Cardiac muscle cell (in vitro differentiated cells and primary cell): Measurements from ENCODE around the gene CRADD. TPM values are rescaled to one million over a fixed set of nuclear protein-coding genes. Genes with fewer than 3 reads are reported as not detected.

Experiments
- DNase-seq, 2 donors: peaks; one replicate each; pipeline versions ENCODE4 v3.0.0 to v3.0.0-alpha.2; 2010 to 2017; ENCODE audit warnings: low read depth in 1 of 2, low spot score in 1 of 2
- H3K27ac ChIP-seq: fragments of 200-600 bp; sonication (generic); 2 replicates; pipeline ENCODE4 v1.5.1; 2016
- H3K27me3 ChIP-seq: fragments of 200-600 bp; sonication (generic); 2 replicates; pipeline ENCODE4 v1.6.0; 2016; ENCODE audit warnings: control low read depth
- H3K36me3 ChIP-seq: fragments of 200-600 bp; sonication (generic); 2 replicates; pipeline ENCODE4 v1.5.1; 2016; ENCODE audit warnings: control low read depth
- H3K4me1 ChIP-seq: fragments of 200-600 bp; sonication (generic); 2 replicates; pipeline ENCODE4 v1.8.1; 2017; ENCODE audit warnings: low read depth, mild to moderate bottlenecking, mixed run types
- H3K4me3 ChIP-seq: fragments of 200-600 bp; sonication (generic); 2 replicates; pipeline ENCODE4 v1.5.1; 2016; ENCODE audit warnings: mild to moderate bottlenecking
- H3K9me3 ChIP-seq: fragments of 200-600 bp; sonication (generic); 2 replicates; pipeline ENCODE4 v1.5.1; 2017; ENCODE audit warnings: low read depth, mild to moderate bottlenecking, control low read depth
- polyA plus RNA-seq: library from polyadenylated mRNA; unstranded; fragments of >200 nt; fragmentation: Nextera tagmentation; extraction: Ambion mirVana; gene quantifications from 2 replicates; pipeline ENCODE4 v1.2.1, GENCODE V29; 2016
- total RNA-seq: library from RNA; depleted of rRNA; stranded (reverse); fragments of >200 nt; gene quantifications from 2 replicates; pipeline ENCODE4 v1.2.3, GENCODE V29; 2016
- TF ChIP-seq, protein P1 (sequence below): IDR thresholded peaks from 2 replicates; pipeline ENCODE4 v1.5.1; 2012; ENCODE audit warnings: low read depth, mild to moderate bottlenecking, low read length

CRADD gene
- total and polyA plus RNA-seq, 2 experiments from 2014 or later: 13.8 to 37.9 TPM

DNA sequence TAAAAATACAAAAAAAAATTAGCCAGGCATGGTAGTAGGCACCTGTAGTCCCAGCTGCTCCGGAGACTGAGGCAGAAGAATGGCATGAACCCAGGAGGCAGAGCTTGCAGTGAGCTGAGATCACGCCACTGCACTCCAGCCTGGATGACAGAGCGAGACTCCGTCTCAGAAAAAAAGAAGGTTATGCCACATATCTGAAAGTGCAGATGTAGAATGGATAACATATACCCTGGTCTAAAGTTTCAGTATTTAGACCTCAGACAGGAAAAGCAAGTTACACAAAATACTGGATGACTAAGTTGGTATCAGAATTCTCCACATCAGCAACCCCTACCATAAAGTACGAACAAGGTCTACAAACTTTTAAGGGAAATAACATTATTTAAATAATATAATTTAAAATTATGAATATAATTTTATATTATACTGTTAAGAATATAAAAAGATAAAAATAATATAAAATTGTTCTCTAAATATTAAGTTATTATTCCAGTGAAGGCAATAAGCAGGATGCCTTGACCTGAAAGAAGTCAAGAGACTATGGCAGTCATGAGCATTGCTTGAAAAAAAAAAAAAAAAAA lies 169.9 kb downstream of the CRADD start:
- Histone ChIP-seq H3K4me3 (no peak overlapping the region), H3K9me3 (no peaks in the 10 kb centered on the region), H3K27me3 (no peaks in the 10 kb centered on the region), H3K27ac (no peak overlapping the region), H3K4me1 (no peaks in the 10 kb centered on the region), H3K36me3 (no peaks in the 10 kb centered on the region)
- DNase-seq: no peak
- TF ChIP-seq, protein P1, sequence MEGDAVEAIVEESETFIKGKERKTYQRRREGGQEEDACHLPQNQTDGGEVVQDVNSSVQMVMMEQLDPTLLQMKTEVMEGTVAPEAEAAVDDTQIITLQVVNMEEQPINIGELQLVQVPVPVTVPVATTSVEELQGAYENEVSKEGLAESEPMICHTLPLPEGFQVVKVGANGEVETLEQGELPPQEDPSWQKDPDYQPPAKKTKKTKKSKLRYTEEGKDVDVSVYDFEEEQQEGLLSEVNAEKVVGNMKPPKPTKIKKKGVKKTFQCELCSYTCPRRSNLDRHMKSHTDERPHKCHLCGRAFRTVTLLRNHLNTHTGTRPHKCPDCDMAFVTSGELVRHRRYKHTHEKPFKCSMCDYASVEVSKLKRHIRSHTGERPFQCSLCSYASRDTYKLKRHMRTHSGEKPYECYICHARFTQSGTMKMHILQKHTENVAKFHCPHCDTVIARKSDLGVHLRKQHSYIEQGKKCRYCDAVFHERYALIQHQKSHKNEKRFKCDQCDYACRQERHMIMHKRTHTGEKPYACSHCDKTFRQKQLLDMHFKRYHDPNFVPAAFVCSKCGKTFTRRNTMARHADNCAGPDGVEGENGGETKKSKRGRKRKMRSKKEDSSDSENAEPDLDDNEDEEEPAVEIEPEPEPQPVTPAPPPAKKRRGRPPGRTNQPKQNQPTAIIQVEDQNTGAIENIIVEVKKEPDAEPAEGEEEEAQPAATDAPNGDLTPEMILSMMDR: no peak

DNA sequence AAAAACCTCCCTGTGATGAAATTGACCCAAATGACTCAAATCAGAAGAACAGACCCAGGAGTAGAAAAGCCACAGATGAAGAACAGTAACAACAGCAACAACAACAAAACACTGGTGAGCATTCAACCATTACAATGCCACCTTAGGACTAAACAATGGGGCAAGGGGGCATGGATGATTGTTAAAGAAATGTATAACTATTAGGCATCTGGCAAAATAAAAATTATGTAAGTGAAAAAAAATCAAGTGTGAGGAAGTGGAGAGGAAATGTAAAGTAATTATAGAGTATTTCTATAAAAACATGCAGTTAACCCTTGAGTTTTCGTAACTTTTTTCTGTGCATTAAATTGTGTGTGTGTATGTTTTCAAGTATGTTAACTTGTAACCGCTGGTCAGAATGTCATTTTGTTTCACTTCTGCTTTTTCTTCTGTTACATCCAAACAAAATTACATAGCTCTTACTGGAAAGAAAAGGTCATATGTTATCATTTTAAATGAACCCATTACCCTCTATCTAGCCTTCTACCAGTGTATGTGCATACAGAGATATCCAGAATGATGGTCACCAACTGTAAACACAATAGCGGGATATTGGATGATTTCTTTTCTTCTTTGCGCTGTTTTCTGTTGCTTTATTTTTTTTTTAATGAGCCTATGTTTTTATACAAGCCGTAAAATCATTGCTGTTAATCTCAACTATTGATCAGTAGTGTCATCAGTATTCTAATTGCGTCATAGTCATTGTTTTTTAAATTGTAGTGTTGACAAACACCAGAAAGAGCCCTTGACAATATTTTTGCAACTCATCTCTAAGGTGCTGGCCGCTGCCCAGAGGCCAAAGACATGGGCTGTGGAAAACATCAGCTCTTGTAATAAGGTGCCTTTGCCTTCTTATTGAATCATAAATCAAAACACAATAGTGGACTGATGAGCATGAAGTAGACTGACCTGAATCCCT lies 170.6 kb downstream of the CRADD start:
- Histone ChIP-seq H3K27me3 (no peaks in the 10 kb centered on the region), H3K4me3 (no peak overlapping the region), H3K27ac (no peak overlapping the region), H3K36me3 (no peaks in the 10 kb centered on the region), H3K4me1 (no peaks in the 10 kb centered on the region), H3K9me3 (no peaks in the 10 kb centered on the region)
- no peak for DNase-seq
- TF ChIP-seq, protein P1: no peak

DNA sequence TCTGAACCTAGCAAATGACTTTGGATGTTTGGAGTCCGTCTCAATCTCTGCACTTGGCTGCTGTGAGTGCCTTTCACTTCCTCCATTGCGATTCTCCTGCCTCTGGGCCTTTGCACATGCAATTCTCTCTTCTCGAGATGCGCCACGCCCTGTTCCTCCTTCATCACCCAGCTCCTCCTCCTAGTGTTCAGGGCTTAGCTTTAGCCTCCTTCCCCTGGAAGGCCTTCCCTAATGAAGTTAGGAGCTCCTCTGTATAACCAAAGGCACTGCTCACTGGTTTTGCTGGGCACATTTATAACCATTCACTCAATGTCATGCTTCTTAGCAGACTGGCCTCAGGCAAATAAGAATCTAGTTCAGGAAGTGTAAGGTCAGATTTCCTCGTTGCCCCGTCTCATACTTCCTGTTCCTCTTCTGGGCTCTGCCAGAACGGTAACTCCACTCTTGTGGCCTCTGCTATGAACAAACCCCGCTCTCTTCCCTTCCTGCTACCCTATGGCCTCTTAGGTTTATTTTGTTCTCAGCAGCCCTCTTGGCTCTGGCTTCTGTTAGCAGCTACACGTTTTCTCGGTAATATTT lies 171.4 kb downstream of the CRADD start:
- TF ChIP-seq, protein P1: no peak
- H3K4me3 ChIP-seq: no peak overlapping the region
- DNase-seq: no peak
- H3K27me3 ChIP-seq: no peaks in the 10 kb centered on the region
- no peak overlapping the region for H3K27ac ChIP-seq
- no peaks in the 10 kb centered on the region for H3K36me3 ChIP-seq
- no peaks in the 10 kb centered on the region for H3K4me1 ChIP-seq
- no peaks in the 10 kb centered on the region for H3K9me3 ChIP-seq

DNA sequence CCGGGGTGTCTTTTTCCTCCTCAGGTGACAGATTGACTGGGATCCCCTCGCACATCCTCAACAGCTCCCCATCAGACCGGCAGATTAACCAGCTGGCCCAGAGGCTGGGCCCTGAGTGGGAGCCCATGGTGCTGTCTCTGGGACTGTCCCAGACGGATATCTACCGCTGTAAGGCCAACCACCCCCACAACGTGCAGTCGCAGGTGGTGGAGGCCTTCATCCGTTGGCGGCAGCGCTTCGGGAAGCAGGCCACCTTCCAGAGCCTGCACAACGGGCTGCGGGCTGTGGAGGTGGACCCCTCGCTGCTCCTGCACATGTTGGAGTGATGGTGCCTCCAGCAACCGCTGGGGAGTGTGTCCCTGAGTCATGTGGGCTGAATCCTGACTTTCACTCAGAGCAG lies 172.8 kb downstream of the CRADD start:
- Histone ChIP-seq H3K4me3 (no peak overlapping the region), H3K36me3 (no peaks in the 10 kb centered on the region), H3K27me3 (no peaks in the 10 kb centered on the region), H3K27ac (no peak overlapping the region), H3K4me1 (no peaks in the 10 kb centered on the region), H3K9me3 (no peaks in the 10 kb centered on the region)
- TF ChIP-seq, protein P1: no peak
- DNase-seq: no peak

DNA sequence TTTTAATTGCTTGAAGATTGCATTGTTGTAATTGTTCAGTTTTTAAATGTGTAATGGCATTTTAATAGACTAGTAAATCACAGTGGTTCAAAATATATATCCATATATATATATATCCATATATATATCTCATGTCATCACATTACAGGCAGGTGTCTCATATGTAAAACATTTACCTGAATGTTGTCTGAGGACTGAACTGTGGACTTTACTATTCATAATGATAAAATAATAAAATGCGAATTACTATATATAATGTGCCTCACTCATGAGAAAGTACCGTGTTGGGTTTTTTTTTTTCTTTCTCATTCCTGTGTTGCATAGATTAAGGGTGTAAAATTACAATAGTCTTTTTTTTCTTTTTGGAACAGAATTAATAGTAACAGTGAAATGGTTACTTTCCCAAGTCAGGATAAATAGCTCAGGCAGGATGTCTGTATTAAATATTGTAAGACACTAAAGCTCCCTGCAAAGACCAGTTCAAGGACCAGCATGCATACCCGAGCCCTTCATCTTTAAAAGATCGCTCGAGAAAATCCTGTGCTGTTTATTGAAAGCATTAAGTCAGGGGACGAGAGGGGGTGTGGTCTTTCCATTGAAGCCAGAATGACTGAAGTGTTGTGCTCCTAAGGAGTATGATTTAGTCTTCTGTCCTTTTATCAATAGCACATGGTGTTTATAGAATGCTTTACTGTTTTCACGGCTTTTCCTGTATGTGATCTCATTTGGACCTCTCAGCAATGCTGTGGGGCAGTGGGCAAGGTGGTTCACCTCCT lies 173.5 kb downstream of the CRADD start:
- no peaks in the 10 kb centered on the region for H3K36me3 ChIP-seq
- no peaks in the 10 kb centered on the region for H3K9me3 ChIP-seq
- H3K27me3 ChIP-seq: no peaks in the 10 kb centered on the region
- no peak overlapping the region for H3K4me3 ChIP-seq
- no peak for DNase-seq
- H3K4me1 ChIP-seq: peaks cover 5% of the 10 kb centered on the region
- TF ChIP-seq, protein P1: no peak
- no peak overlapping the region for H3K27ac ChIP-seq
